Cardiac fibroblast (primary cell): ENCODE data around the gene CRACR2A.

Experiments used
- DNase-seq, 2 donors: peaks; one replicate each; pipeline versions ENCODE4 v3.0.0 to v3.0.0-alpha.2; 2010; ENCODE audit warnings: low read depth in 2 of 2
- H3K4me3 ChIP-seq, 2 donors: replicated peaks in 1 of 2; 1 replicate in 1 of 2; 2 replicates in 1 of 2; pipeline ENCODE4 v1.5.1; 2011; ENCODE audit warnings: low read depth in 2 of 2, low read length in 2 of 2, mild to moderate bottlenecking in 2 of 2, moderate library complexity in 1 of 2
- CTCF ChIP-seq: IDR thresholded peaks from one replicate; pipeline ENCODE4 v1.5.1; 2011; ENCODE audit warnings: low read depth, mild to moderate bottlenecking, low read length, inconsistent platforms

CRACR2A gene

DNA sequence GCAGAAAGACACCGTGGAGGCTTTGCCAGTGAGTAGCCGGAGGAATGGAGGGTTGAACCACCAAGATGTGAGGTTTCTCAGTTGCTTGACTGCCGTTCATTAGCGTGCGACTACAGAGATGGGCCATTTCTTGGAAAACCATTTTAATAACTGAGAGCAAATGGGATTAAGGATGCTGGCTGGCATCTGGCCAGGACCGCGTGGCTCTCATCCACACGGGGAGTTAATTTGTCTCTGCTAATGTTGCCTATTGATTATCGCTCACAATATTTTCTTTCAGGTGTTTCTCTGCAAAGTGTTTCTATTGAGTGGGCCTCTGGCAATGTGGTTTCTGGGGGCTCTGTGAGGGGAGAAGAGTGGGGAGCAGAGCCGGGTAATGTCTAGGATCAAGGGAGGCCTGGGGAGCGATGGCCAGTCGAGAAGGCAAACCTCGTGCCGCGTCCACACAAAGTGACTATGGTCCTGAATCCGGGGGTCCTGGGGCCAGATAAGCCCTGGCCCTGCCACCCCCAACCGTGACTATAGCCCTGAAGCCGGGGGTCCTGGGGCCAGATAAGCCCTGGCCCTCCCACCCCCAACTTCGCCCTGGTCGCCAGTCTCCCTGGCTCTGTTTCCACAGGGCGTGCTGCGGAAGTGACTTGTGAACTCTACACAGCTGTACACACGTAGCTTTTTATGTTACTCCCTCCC, 151.3 kb downstream of the CRACR2A start:
- H3K4me3 ChIP-seq = no peak overlapping the region
- TF ChIP-seq CTCF = no peak
- no peak for DNase-seq

DNA sequence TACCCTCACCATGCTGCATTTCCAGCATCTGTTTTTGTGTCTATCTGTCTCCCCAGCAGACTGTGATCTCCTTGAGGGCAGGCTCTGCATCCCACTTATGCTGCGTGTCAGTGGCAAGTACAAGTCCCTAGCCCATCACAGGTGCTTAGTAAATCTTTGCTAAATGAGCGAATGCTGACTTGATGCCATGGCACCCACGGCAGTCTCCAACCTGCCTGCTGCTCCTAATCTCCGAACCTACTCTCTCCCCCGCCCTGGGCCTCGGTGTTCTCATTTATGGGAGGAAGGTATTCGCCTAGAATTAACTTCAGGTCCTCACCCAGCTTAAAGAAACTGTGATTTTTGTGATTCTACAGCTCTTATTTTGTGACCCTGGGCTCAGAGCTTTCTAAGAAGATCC, 152.0 kb downstream of the CRACR2A start:
- no peak for TF ChIP-seq CTCF
- DNase-seq = no peak
- H3K4me3 ChIP-seq = no peak overlapping the region

- TF ChIP-seq CTCF = no peak
- DNase-seq = no peak
Measured at GRCh38 chr12:3600039-3600720, 152.7 kb downstream of the CRACR2A start.

GRCh38 chr12:3598896-3599860, 153.7 kb downstream of the CRACR2A start:
- no peak overlapping the region for H3K4me3 ChIP-seq
- DNase-seq = no peak
- TF ChIP-seq CTCF = no peak

More at GRCh38 chr12:3600039-3600720, 152.7 kb downstream of the CRACR2A start:
- no peak overlapping the region for H3K4me3 ChIP-seq

- no peak overlapping the region for H3K4me3 ChIP-seq
- no peak for DNase-seq
- TF ChIP-seq CTCF = no peak
Measured at GRCh38 chr12:3597526-3598210, 155.2 kb downstream of the CRACR2A start.
